ENCODE data around the gene HLA-DMA. TPM values are rescaled to one million over a fixed set of nuclear protein-coding genes. Genes with fewer than 3 reads are reported as not detected.

HLA-DMA gene
- total and polyA plus RNA-seq, 2 of the 13 experiments (the other 11 are each of a cell fraction or from before 2014, with no cell fraction given): 0.70 to 0.71 TPM

- TF ChIP-seq ZUFSP (CRISPR knock-in tag; IDR thresholded peaks at IDR 0.05; ENCODE audit: borderline replicate concordance) (no peak), KMT2A (CRISPR knock-in tag; IDR thresholded peaks at IDR 0.05) (no peak), CCDC6 (CRISPR knock-in tag; IDR thresholded peaks at IDR 0.05) (0 out of 2 replicates have a peak, but pooled peaks have one; percentile 2), ZBTB25 (CRISPR knock-in tag; IDR thresholded peaks at IDR 0.05) (no peak), ZNF772 (CRISPR knock-in tag; IDR thresholded peaks at IDR 0.05) (no peak), TP53 (CRISPR knock-in tag; conservative IDR thresholded peaks at IDR 0.05) (no peak), SAFB2 (CRISPR knock-in tag; IDR thresholded peaks at IDR 0.05; ENCODE audit: borderline replicate concordance, low read depth) (no peak), SATB2 (CRISPR knock-in tag; IDR thresholded peaks at IDR 0.05) (no peak; the same call in 1 of the 2 replicates), RFX1 (IDR thresholded peaks at IDR 0.05) (no peak), RBM22 (optimal IDR thresholded peaks at IDR 0.05; ENCODE audit: low read length) (no peak), ZNF770 (CRISPR knock-in tag; IDR thresholded peaks at IDR 0.05) (no peak), DRAP1 (CRISPR knock-in tag; IDR thresholded peaks at IDR 0.05) (peak; percentile 29), STAT5B (CRISPR knock-in tag; IDR thresholded peaks at IDR 0.05) (no peak), ZNF660 (CRISPR knock-in tag; IDR thresholded peaks at IDR 0.05; ENCODE audit: borderline replicate concordance, low read depth) (no peak), RFX3 (CRISPR knock-in tag; IDR thresholded peaks at IDR 0.05) (no peak), SMAD9 (CRISPR knock-in tag; IDR thresholded peaks at IDR 0.05) (no peak), ZFP82 (CRISPR knock-in tag; IDR thresholded peaks at IDR 0.05; ENCODE audit: borderline replicate concordance) (no peak), MEIS2 (CRISPR knock-in tag; IDR thresholded peaks at IDR 0.05) (0 out of 2 replicates have a peak, but pooled peaks have one; percentile 40), TSC22D2 (CRISPR knock-in tag; IDR thresholded peaks at IDR 0.05; ENCODE audit: borderline replicate concordance) (no peak), ZBTB14 (CRISPR knock-in tag; IDR thresholded peaks at IDR 0.05) (no peak), MBNL3 (CRISPR knock-in tag; conservative IDR thresholded peaks at IDR 0.05) (no peak), NFRKB (IDR thresholded peaks at IDR 0.05) (no peak), ZNF746 (CRISPR knock-in tag; IDR thresholded peaks at IDR 0.05) (no peak), ZNF501 (CRISPR knock-in tag; IDR thresholded peaks at IDR 0.05) (no peak), NR1H2 (CRISPR knock-in tag; IDR thresholded peaks at IDR 0.05; ENCODE audit: borderline replicate concordance, low read depth) (no peak)
Observed at GRCh38 chr6:32967151-32968091, 14.5 kb upstream of the HLA-DMA start (continued).
